ENCODE results near the gene CNGB1. TPM values are rescaled to one million over a fixed set of nuclear protein-coding genes. Genes with fewer than 3 reads are reported as not detected.

Gene CNGB1
- total and polyA plus RNA-seq, 2 of the 13 experiments (the other 11 are each of a cell fraction or from before 2014, with no cell fraction given), result 0.02 to 0.15 TPM

- no peak for TF ChIP-seq ZNF609 (CRISPR knock-in tag; IDR thresholded peaks at IDR 0.05; ENCODE audit: borderline replicate concordance)
- TF ChIP-seq ZNF616 (CRISPR knock-in tag; IDR thresholded peaks at IDR 0.05; ENCODE audit: low read depth), result no peak
- no peak for TF ChIP-seq ZNF841 (CRISPR knock-in tag; IDR thresholded peaks at IDR 0.05; ENCODE audit: borderline replicate concordance)
- no peak for TF ChIP-seq ZNF883 (CRISPR knock-in tag; IDR thresholded peaks at IDR 0.05; ENCODE audit: not compliant biosample characterization)
- TF ChIP-seq ZNF468 (CRISPR knock-in tag; IDR thresholded peaks at IDR 0.05), result no peak
These were observed 17.1 kb downstream of the CNGB1 start (continued) for GRCh38 chr16:57953857-57954256.

GRCh38 chr16:57952909-57953308 is 18.0 kb downstream of the CNGB1 start:
- no peak for FAIRE-seq
- DNase-seq (ENCODE audit: low spot score), result no peak
- 23% methylated on average over 6 of the region's 9 CpGs for WGBS (ENCODE audit: low lambda C conversion rate)
- H3K4me3 ChIP-seq (replicated peaks in 1 of 3; ENCODE audit: insufficient read depth in 1 of 3, low read depth in 2 of 3, low read length in 3 of 3), result no peak overlapping the region
- intact Hi-C loops (cut with micrococcal nuclease; ENCODE audit: unreplicated experiment), result no loop called here
- no peaks in the 10 kb centered on the region for H3K79me2 ChIP-seq (ENCODE audit: insufficient read depth, low read length)
- H3K4me1 ChIP-seq (ENCODE audit: insufficient read depth, low read length), result peaks cover 25% of the 10 kb centered on the region
- H3K9ac ChIP-seq (ENCODE audit: insufficient read depth, low read depth, low read length), result no peak overlapping the region
- no peak overlapping the region for H3K4me2 ChIP-seq (ENCODE audit: low read depth, low read length)
- peaks cover 4% of the 10 kb centered on the region; the same call in 1 of the 2 replicates for H4K20me1 ChIP-seq (ENCODE audit: insufficient read depth, low read length)
- no peak overlapping the region for H3K27ac ChIP-seq (ENCODE audit: extremely low read length, insufficient read depth, low read length)
- no TSS peak for BruUV-seq (replicated peaks)
- ChIA-PET POLR2A (no interaction called here), CTCF (ENCODE audit: low intra/inter-chr PET ratio, low total read pairs) (no interaction called here)
- ATAC-seq, result no peak
- in situ Hi-C loops (cut with HindIII; ENCODE audit: extremely low pct_ligation_motif_present, low pct_unique_long_range_greater_than_20kb), result no loop called here
- H3K9me3 ChIP-seq (ENCODE audit: low read length), result no peaks in the 10 kb centered on the region
- H3K27me3 ChIP-seq (ENCODE audit: control insufficient read depth in 1 of 2, insufficient read depth in 2 of 2, low read length in 2 of 2), result peaks cover 5 to 25% of the 10 kb centered on the region in 2 experiments; a peak in 3 of 5 replicates
- H3K36me3 ChIP-seq (replicated peaks in 1 of 2; ENCODE audit: control insufficient read depth in 1 of 2, insufficient read depth in 2 of 2, low read length in 2 of 2), result no peaks in the 10 kb centered on the region
- H2AFZ ChIP-seq (ENCODE audit: low read length), result no peak overlapping the region
- TF ChIP-seq HOXA3 (CRISPR knock-in tag; IDR thresholded peaks at IDR 0.05), result no peak
- no peak for TF ChIP-seq ZNF790 (CRISPR knock-in tag; IDR thresholded peaks at IDR 0.05; ENCODE audit: borderline replicate concordance)
- TF ChIP-seq ZNF230 (CRISPR knock-in tag; IDR thresholded peaks at IDR 0.05), result no peak
- TF ChIP-seq ELK4 (CRISPR knock-in tag; IDR thresholded peaks at IDR 0.05; ENCODE audit: borderline replicate concordance), result no peak
- no peak for TF ChIP-seq IRF2 (CRISPR knock-in tag; IDR thresholded peaks at IDR 0.05)
- TF ChIP-seq AHDC1 (CRISPR knock-in tag; IDR thresholded peaks at IDR 0.05; ENCODE audit: borderline replicate concordance), result no peak
- TF ChIP-seq ZNF33A (CRISPR knock-in tag; IDR thresholded peaks at IDR 0.05; ENCODE audit: borderline replicate concordance), result no peak

Data from HepG2 (cell line).